IPS-18c (cell line): ENCODE data around the gene ALMS1.
"Not testable (repeated sequence)": the region's sequence is repeated elsewhere in the genome, so short reads cannot be mapped to it uniquely, and the experiment has no call there.

Experiments
- H3K4me3 ChIP-seq: 2 replicates; pipeline ENCODE4 v1.7.0; 2013; ENCODE audit warnings: low read depth, mild to moderate bottlenecking, low read length, moderate library complexity; ENCODE audit not compliant: insufficient read depth
- H3K9me3 ChIP-seq: one replicate; pipeline ENCODE4 v1.6.1; 2013; ENCODE audit warnings: mild to moderate bottlenecking, low read length, moderate library complexity; ENCODE audit not compliant: control insufficient read depth, insufficient read depth

The ALMS1 gene

GRCh38 chr2:73630662-73631266 is 245.1 kb downstream of the ALMS1 start:
- not testable (repeated sequence) for H3K4me3 ChIP-seq

GRCh38 chr2:73636977-73637376 is 251.3 kb downstream of the ALMS1 start:
- not testable (repeated sequence) for H3K9me3 ChIP-seq, H3K4me3 ChIP-seq

More at GRCh38 chr2:73630662-73631266, 245.1 kb downstream of the ALMS1 start:
- not testable (repeated sequence) for H3K9me3 ChIP-seq

- no peak overlapping the region; the same call in 1 of the 2 replicates for H3K4me3 ChIP-seq
- peaks cover 6% of the 10 kb centered on the region for H3K9me3 ChIP-seq
Measured at GRCh38 chr2:73638429-73638828, 252.8 kb downstream of the ALMS1 start.

- H3K4me3 ChIP-seq, result no peak overlapping the region
- H3K9me3 ChIP-seq, result peaks cover 6% of the 10 kb centered on the region
Measured at GRCh38 chr2:73640511-73640911, 254.9 kb downstream of the ALMS1 start.

GRCh38 chr2:73640946-73641766 is 255.5 kb downstream of the ALMS1 start:
- H3K9me3 ChIP-seq, result peaks cover 6% of the 10 kb centered on the region
- no peak overlapping the region for H3K4me3 ChIP-seq

- no peak overlapping the region for H3K4me3 ChIP-seq
- H3K9me3 ChIP-seq, result peaks cover 6% of the 10 kb centered on the region
Measured at GRCh38 chr2:73641767-73642062, 256.1 kb downstream of the ALMS1 start.

GRCh38 chr2:73642338-73643018 is 256.8 kb downstream of the ALMS1 start, which contains the start of gene NAT8:
Gene NAT8, minus strand, starts transcription at chr2:73642422. Its CDS starts 794 bp downstream, at chr2:73641628.
- Histone ChIP-seq H3K4me3 (no peak within 1 kb of the TSS), H3K9me3 (peaks cover 6% of the 10 kb centered on the region)

- not testable (repeated sequence) for H3K9me3 ChIP-seq, H3K4me3 ChIP-seq
Measured at GRCh38 chr2:73647690-73648089, 262.1 kb downstream of the ALMS1 start.

GRCh38 chr2:73651591-73652230 is 266.1 kb downstream of the ALMS1 start:
- no peaks in the 10 kb centered on the region for H3K9me3 ChIP-seq
- no peak overlapping the region for H3K4me3 ChIP-seq

GRCh38 chr2:73652348-73652747 is 266.7 kb downstream of the ALMS1 start:
- Histone ChIP-seq H3K4me3 (no peak overlapping the region), H3K9me3 (no peaks in the 10 kb centered on the region)

- no peak overlapping the region for H3K4me3 ChIP-seq
- H3K9me3 ChIP-seq, result no peaks in the 10 kb centered on the region
Measured at GRCh38 chr2:73654175-73654574, 268.5 kb downstream of the ALMS1 start.
